GM12874 (cell line): Measurements from ENCODE around the gene RAPGEF1.

Source experiments
- CTCF ChIP-seq: IDR thresholded peaks from 2 replicates; pipeline ENCODE4 v1.5.1; 2011; ENCODE audit warnings: low read depth, mild to moderate bottlenecking, control low read depth, low read length, moderate library complexity; ENCODE audit not compliant: insufficient read depth

RAPGEF1 gene

GRCh38 chr9:131702911-131703310, 37.0 kb downstream of the RAPGEF1 start:
- TF ChIP-seq CTCF, result no peak

GRCh38 chr9:131701789-131702337, 38.0 kb downstream of the RAPGEF1 start:
- TF ChIP-seq CTCF, result no peak

GRCh38 chr9:131701436-131701781, 38.5 kb downstream of the RAPGEF1 start:
- TF ChIP-seq CTCF, result no peak

GRCh38 chr9:131700765-131701435, 39.0 kb downstream of the RAPGEF1 start:
- TF ChIP-seq CTCF, result no peak

- TF ChIP-seq CTCF, result no peak
Observed at GRCh38 chr9:131700076-131700475, 39.8 kb downstream of the RAPGEF1 start.

GRCh38 chr9:131698618-131698985, 41.3 kb downstream of the RAPGEF1 start:
- no peak for TF ChIP-seq CTCF

GRCh38 chr9:131697908-131698617, 41.8 kb downstream of the RAPGEF1 start:
- no peak for TF ChIP-seq CTCF
